ENCODE measurements around the gene DNAH3. TPM values are rescaled to one million over a fixed set of nuclear protein-coding genes. Genes with fewer than 3 reads are reported as not detected.

Gene DNAH3
- total and polyA plus RNA-seq, 2 experiments from 2014 or later = 0.70 to 1.3 TPM

GRCh38 chr16:21037168-21037567 lies 113.5 kb downstream of the DNAH3 start:
- Histone ChIP-seq H3K36me3 (ENCODE audit: insufficient read depth) (no peaks in the 10 kb centered on the region), H3K27me3 (ENCODE audit: insufficient read depth) (no peaks in the 10 kb centered on the region), H3K4me1 (ENCODE audit: insufficient read depth) (no peaks in the 10 kb centered on the region), H3K27ac (ENCODE audit: low read depth) (no peak overlapping the region), H2AFZ (no peak overlapping the region), H3K4me2 (no peak overlapping the region), H3K4me3 (no peak overlapping the region), H3K79me2 (replicated peaks; ENCODE audit: insufficient read depth) (no peaks in the 10 kb centered on the region), H4K20me1 (replicated peaks; ENCODE audit: insufficient read depth) (no peaks in the 10 kb centered on the region; the same call in 1 of the 2 replicates), H3K9me2 (ENCODE audit: insufficient read depth) (no peaks in the 10 kb centered on the region), H3F3A (replicated peaks; ENCODE audit: low read depth) (no peaks in the 10 kb centered on the region)
- ATAC-seq = no peak
- Mint-ChIP-seq H3K36me3 (ENCODE audit: low read depth) (no peaks in the 10 kb centered on the region), H3K4me3 (no peak overlapping the region), H3K27me3 (ENCODE audit: insufficient read depth, low read depth, poor library complexity) (peaks cover 9% of the 10 kb centered on the region), H3K4me1 (peaks cover 3% of the 10 kb centered on the region; the same call in 1 of the 3 replicates), H3K9me3 (no peaks in the 10 kb centered on the region), H3K27ac (no peak overlapping the region)
- no peak for DNase-seq (ENCODE audit: low spot score)
- TF ChIP-seq ZNF462 (CRISPR knock-in tag; IDR thresholded peaks at IDR 0.05) (no peak), ETS1 (IDR thresholded peaks at IDR 0.05) (no peak), EZH2 (IDR thresholded peaks at IDR 0.05; ENCODE audit: low read depth, unreplicated experiment) (no peak), ZNF331 (CRISPR knock-in tag; IDR thresholded peaks at IDR 0.05; ENCODE audit: low read depth) (no peak), CREB1 (CRISPR knock-in tag; IDR thresholded peaks at IDR 0.05; ENCODE audit: low read depth) (no peak), EZH2phosphoT487 (IDR thresholded peaks at IDR 0.05; ENCODE audit: unreplicated experiment) (no peak), POLR2AphosphoS5 (IDR thresholded peaks at IDR 0.05; ENCODE audit: low read depth) (no peak), STAT1 (IDR thresholded peaks at IDR 0.05; ENCODE audit: unreplicated experiment) (no peak), REST (IDR thresholded peaks at IDR 0.05; ENCODE audit: unreplicated experiment) (no peak), ZNF114 (CRISPR knock-in tag; IDR thresholded peaks at IDR 0.05) (no peak), NANOG (IDR thresholded peaks at IDR 0.05; ENCODE audit: borderline replicate concordance) (no peak)

All from GM23338 (cell line).